IMR-90 (cell line): ENCODE results near the gene PGA3. TPM values are rescaled to one million over a fixed set of nuclear protein-coding genes. Genes with fewer than 3 reads are reported as not detected.

ENCODE experiments used
- ATAC-seq: fragments of 200-7000 bp; cut with Tn5 transposase; 2 replicates; pipeline ENCODE4 v1.9.1; 2020; ENCODE audit warnings: low read depth, mild to moderate bottlenecking, moderate library complexity
- BruUV-seq: library from RNA; stranded (reverse); fragments of 400-500 nt; replicated peaks from 2 replicates; lab custom pipeline; 2021; lab: Mats Ljungman, UMichigan
- CTCF ChIA-PET: fragments of 300-600 bp; formaldehyde crosslinking; extraction: SDS; loops from one replicate; lab custom pipeline; 2021; ENCODE audit warnings: antibody characterized with exemption; lab: Yijun Ruan, JAX
- POLR2A ChIA-PET: fragments of 300-600 bp; sonication (Branson Sonifier 250); formaldehyde crosslinking; loops from one replicate; lab custom pipeline; 2022; ENCODE audit warnings: antibody characterized with exemption; ENCODE audit not compliant: unreplicated experiment; lab: Charles Lee
- DNase-seq: peaks from one replicate; pipeline ENCODE4 v3.0.0; 2013
- H2AFZ ChIP-seq: replicated peaks from 2 replicates; pipeline ENCODE3; 2013; ENCODE audit warnings: low read length, mild to moderate bottlenecking; ENCODE audit not compliant: poor library complexity
- H2AK5ac ChIP-seq: 2 replicates; pipeline ENCODE4 v1.6.1; 2013; ENCODE audit warnings: low read depth, low read length, inconsistent platforms
- H2AK9ac ChIP-seq: replicated peaks from 2 replicates; pipeline ENCODE3; 2013; ENCODE audit warnings: mild to moderate bottlenecking, low read depth, low read length, moderate library complexity; ENCODE audit not compliant: poor library complexity
- H2BK120ac ChIP-seq: 2 replicates; pipeline ENCODE4 v1.6.1; 2013; ENCODE audit warnings: low read depth, low read length, inconsistent platforms
- H2BK15ac ChIP-seq: 3 replicates; pipeline ENCODE4 v1.6.1; 2013; ENCODE audit warnings: low read depth, low read length, inconsistent platforms
- H2BK20ac ChIP-seq: 2 replicates; pipeline ENCODE4 v1.6.1; 2013; ENCODE audit warnings: low read depth, mild to moderate bottlenecking, inconsistent platforms, low read length, moderate library complexity
- H2BK5ac ChIP-seq: 2 replicates; pipeline ENCODE4 v1.6.1; 2013; ENCODE audit warnings: mild to moderate bottlenecking, low read depth, low read length, inconsistent platforms; ENCODE audit not compliant: poor library complexity, severe bottlenecking
- H3K14ac ChIP-seq: replicated peaks from 2 replicates; pipeline ENCODE4 v1.6.1; 2013; ENCODE audit warnings: low read depth, low read length, inconsistent platforms
- H3K18ac ChIP-seq: 2 replicates; pipeline ENCODE4 v1.6.1; 2013; ENCODE audit warnings: low read depth, low read length, control low read depth
- H3K23ac ChIP-seq: 2 replicates; pipeline ENCODE4 v1.6.1; 2013; ENCODE audit warnings: low read depth, low read length, inconsistent platforms
- H3K27ac ChIP-seq: 2 replicates; pipeline ENCODE4 v1.5.1; 2013; ENCODE audit warnings: mild to moderate bottlenecking, control low read depth, low read length; ENCODE audit not compliant: insufficient read depth
- H3K27me3 ChIP-seq: 2 replicates; pipeline ENCODE4 v1.6.1; 2013; ENCODE audit warnings: low read length; ENCODE audit not compliant: control insufficient read depth, insufficient read depth
- H3K36me3 ChIP-seq: 2 replicates; pipeline ENCODE4 v1.6.1; 2013; ENCODE audit warnings: low read length, mixed read lengths; ENCODE audit not compliant: control insufficient read depth, insufficient read depth
- H3K4ac ChIP-seq: 2 replicates; pipeline ENCODE4 v1.6.1; 2013; ENCODE audit warnings: low read depth, low read length, inconsistent platforms
- H3K4me1 ChIP-seq: 2 replicates; pipeline ENCODE4 v1.6.1; 2013; ENCODE audit warnings: low read length, mixed read lengths; ENCODE audit not compliant: control insufficient read depth, insufficient read depth
- H3K4me2 ChIP-seq: 2 replicates; pipeline ENCODE4 v1.6.1; 2013; ENCODE audit warnings: low read depth, mild to moderate bottlenecking, control low read depth, low read length, moderate library complexity
- H3K4me3 ChIP-seq: 2 replicates; pipeline ENCODE4 v1.5.1; 2013; ENCODE audit warnings: low read depth, mild to moderate bottlenecking, control low read depth, low read length, moderate library complexity; ENCODE audit not compliant: insufficient read depth
- H3K56ac ChIP-seq: 2 replicates; pipeline ENCODE4 v1.6.1; 2013; ENCODE audit warnings: low read length, inconsistent platforms; ENCODE audit not compliant: insufficient read depth; ENCODE audit errors: extremely low read depth
- H3K79me1 ChIP-seq, 2 experiments: 2 replicates each; pipeline ENCODE4 v1.6.1; 2013; ENCODE audit warnings: low read length in 2 of 2, inconsistent platforms in 1 of 2, low read depth in 1 of 2
- H3K9ac ChIP-seq: 2 replicates; pipeline ENCODE4 v1.6.1; 2013; ENCODE audit warnings: low read depth, low read length, control low read depth
- H3K9me1 ChIP-seq: 2 replicates; pipeline ENCODE4 v1.6.1; 2013; ENCODE audit warnings: low read length, inconsistent platforms; ENCODE audit not compliant: insufficient read depth
- H3K9me3 ChIP-seq: 2 replicates; pipeline ENCODE4 v1.6.1; 2013; ENCODE audit warnings: low read length; ENCODE audit not compliant: control insufficient read depth, insufficient read depth
- H4K20me1 ChIP-seq: 2 replicates; pipeline ENCODE4 v1.6.1; 2013; ENCODE audit warnings: low read length, inconsistent platforms; ENCODE audit not compliant: insufficient read depth
- H4K5ac ChIP-seq: 2 replicates; pipeline ENCODE4 v1.6.1; 2013; ENCODE audit warnings: mild to moderate bottlenecking, low read depth, low read length, control low read depth
- H4K8ac ChIP-seq, 2 experiments: 2 replicates each; pipeline ENCODE4 v1.6.1; 2013; ENCODE audit warnings: low read depth in 2 of 2, low read length in 2 of 2, control low read depth in 1 of 2, inconsistent platforms in 1 of 2
- H4K91ac ChIP-seq: 2 replicates; pipeline ENCODE4 v1.6.1; 2013; ENCODE audit warnings: low read depth, low read length, inconsistent platforms; ENCODE audit not compliant: insufficient read depth
- MAZ ChIP-seq: IDR thresholded peaks from 2 replicates; pipeline ENCODE4 v1.6.1; 2012; ENCODE audit warnings: low read depth, mild to moderate bottlenecking, low read length, improper control_type of control experiment, moderate library complexity, borderline replicate concordance
- RCOR1 ChIP-seq: IDR thresholded peaks from 2 replicates; pipeline ENCODE4 v1.6.1; 2012; ENCODE audit warnings: mild to moderate bottlenecking, low read length, improper control_type of control experiment; ENCODE audit not compliant: insufficient replicate concordance
- WGBS, 2 experiments: methylation state at CpG; one replicate each; pipeline versions ENCODE4 v1.1.5 to v1.1.7; 2013; ENCODE audit warnings: missing lambda C conversion rate in 2 of 2; ENCODE audit not compliant: insufficient read length in 1 of 2; ENCODE audit errors: extremely low coverage in 2 of 2; 5-methylcytosine and 5-hydroxymethylcytosine counted together
- dilution Hi-C: fragments of 300-500 bp; cut with HindIII; formaldehyde crosslinking; loops from one replicate; pipeline ENCODE4 v1.14.3; 2018; ENCODE audit warnings: low sequenced_read_pairs; ENCODE audit not compliant: unreplicated experiment
- in situ Hi-C: fragments of 300-500 bp; cut with MboI; formaldehyde crosslinking; loops from 3 replicates; pipeline ENCODE4 v1.14.3; 2019; ENCODE audit warnings: low sequenced_read_pairs, inconsistent platforms, mixed read lengths
- intact Hi-C: fragments of 100-400 bp; cut with micrococcal nuclease; formaldehyde crosslinking; loops from 2 replicates; pipeline ENCODE4 v1.10.0; 2022
- polyA plus RNA-seq, 3 experiments: library from polyadenylated mRNA; depleted of rRNA; stranded (reverse); fragments of >200 nt; gene quantifications; 2 replicates each; pipeline ENCODE4 v1.2.3, GENCODE V29; 2012; ENCODE audit warnings: low replicate concordance in 1 of 3
- total RNA-seq: library from RNA; depleted of rRNA; stranded (reverse); fragments of >200 nt; gene quantifications from 2 replicates; pipeline ENCODE4 v1.2.3, GENCODE V29; 2012

PGA3 gene
- total and polyA plus RNA-seq, 2 of the 4 experiments (the other 2 are of a cell fraction) = 0.18 TPM; not detected in 1

DNA sequence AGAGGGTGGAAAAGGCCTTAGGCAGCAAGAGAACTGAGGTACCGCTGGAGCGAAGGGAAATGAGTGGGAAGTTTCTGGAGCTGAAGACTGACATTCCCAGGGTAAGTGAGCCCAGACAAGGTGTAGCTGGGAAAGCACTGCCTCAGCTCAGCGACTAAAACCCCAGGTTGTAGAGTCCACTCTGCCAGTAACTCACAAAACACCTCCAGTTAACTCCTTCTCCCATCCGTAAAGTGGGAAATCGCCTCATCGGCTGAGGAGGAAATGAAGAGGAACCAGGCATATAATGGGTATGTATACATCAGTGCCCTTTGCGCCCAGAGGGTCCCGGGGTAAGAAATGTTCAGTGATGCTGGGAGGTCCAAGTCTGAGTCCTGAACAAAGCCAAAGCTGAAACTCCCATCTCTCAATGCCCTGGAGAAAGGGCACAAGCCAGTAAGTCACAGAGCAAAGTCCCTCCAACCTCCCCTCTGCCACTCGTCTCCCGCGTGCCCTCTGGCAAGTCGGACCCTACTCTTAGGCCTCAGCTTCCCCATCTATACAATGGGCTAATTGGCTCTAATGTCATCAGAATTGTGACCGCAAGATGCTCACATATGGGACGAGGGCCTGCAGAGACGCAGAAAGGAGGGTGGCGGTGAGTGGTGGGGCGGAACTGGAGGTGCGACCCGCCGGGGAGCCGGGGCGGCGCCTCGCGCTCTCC is 42.7 kb upstream of the PGA3 start:
- peak overlapping the region; percentile 98 to 99 for H4K8ac ChIP-seq
- peak overlapping the region; percentile 86 for H2BK20ac ChIP-seq
- H3K9me3 ChIP-seq = no peaks in the 10 kb centered on the region
- peak overlapping the region; percentile 85 for H2AK9ac ChIP-seq
- no TSS peak for BruUV-seq
- peaks cover 13% of the 10 kb centered on the region for H3K9me1 ChIP-seq
- peak overlapping the region; percentile 96 for H2BK5ac ChIP-seq
- peak overlapping the region; percentile 52 for H3K18ac ChIP-seq
- no peaks in the 10 kb centered on the region for H3K36me3 ChIP-seq
- peak overlapping the region; percentile 65 for H3K27ac ChIP-seq
- H4K5ac ChIP-seq = peak overlapping the region; percentile 83
- H2BK120ac ChIP-seq = peak overlapping the region; percentile 92
- H4K20me1 ChIP-seq = no peaks in the 10 kb centered on the region
- WGBS, 2 experiments = no CpG with 5 or more reads among the region's 25 CpGs
- peak overlapping the region; percentile 82 for H3K4me3 ChIP-seq
- H3K9ac ChIP-seq = peak overlapping the region; percentile 79
- ATAC-seq (no peak), DNase-seq (no peak)
- H3K79me1 ChIP-seq = peaks cover 18 to 38% of the 10 kb centered on the region in 2 experiments
- H2AK5ac ChIP-seq = peak overlapping the region; percentile 97
- ChIA-PET POLR2A (no interaction called here), CTCF (interaction anchor here (0.6 kb wide), 1 partner anchor 261 kb away, joined by 3 read pairs; no protein-coding TSS in a partner anchor)
- no peaks in the 10 kb centered on the region for H3K27me3 ChIP-seq
- peaks cover 9% of the 10 kb centered on the region for H3K4me1 ChIP-seq
- peak overlapping the region; percentile 99 for H3K23ac ChIP-seq
- intact Hi-C loops = no loop called here
- TF ChIP-seq MAZ = no peak; the same call in 1 of the 2 replicates
- peak; percentile 97 for TF ChIP-seq RCOR1
- H3K14ac ChIP-seq = peak overlapping the region; percentile 99
- peak overlapping the region; percentile 95 for H3K4me2 ChIP-seq
- peak overlapping the region; percentile 100 for H3K4ac ChIP-seq
- peak overlapping the region; percentile 92; the same call in 2 of the 3 replicates for H2BK15ac ChIP-seq
- in situ Hi-C loops = no loop called here
- peak overlapping the region; percentile 78; the same call in 1 of the 2 replicates for H3K56ac ChIP-seq
- peak overlapping the region; percentile 96 for H4K91ac ChIP-seq
- peak overlapping the region; percentile 98 for H2AFZ ChIP-seq
- dilution Hi-C loops = no loop called here
